ENCODE measurements around the gene ORAI2. TPM values are rescaled to one million over a fixed set of nuclear protein-coding genes. Genes with fewer than 3 reads are reported as not detected.
A peak's percentile ranks its signal among the peaks of the same experiment; 100 is the strongest.
"Not testable (repeated sequence)": the region's sequence is repeated elsewhere in the genome, so short reads cannot be mapped to it uniquely, and the experiment has no call there.

The ORAI2 gene
- total RNA-seq, 2 donors from 2014 or later, result 33.9 to 50.5 TPM

DNA sequence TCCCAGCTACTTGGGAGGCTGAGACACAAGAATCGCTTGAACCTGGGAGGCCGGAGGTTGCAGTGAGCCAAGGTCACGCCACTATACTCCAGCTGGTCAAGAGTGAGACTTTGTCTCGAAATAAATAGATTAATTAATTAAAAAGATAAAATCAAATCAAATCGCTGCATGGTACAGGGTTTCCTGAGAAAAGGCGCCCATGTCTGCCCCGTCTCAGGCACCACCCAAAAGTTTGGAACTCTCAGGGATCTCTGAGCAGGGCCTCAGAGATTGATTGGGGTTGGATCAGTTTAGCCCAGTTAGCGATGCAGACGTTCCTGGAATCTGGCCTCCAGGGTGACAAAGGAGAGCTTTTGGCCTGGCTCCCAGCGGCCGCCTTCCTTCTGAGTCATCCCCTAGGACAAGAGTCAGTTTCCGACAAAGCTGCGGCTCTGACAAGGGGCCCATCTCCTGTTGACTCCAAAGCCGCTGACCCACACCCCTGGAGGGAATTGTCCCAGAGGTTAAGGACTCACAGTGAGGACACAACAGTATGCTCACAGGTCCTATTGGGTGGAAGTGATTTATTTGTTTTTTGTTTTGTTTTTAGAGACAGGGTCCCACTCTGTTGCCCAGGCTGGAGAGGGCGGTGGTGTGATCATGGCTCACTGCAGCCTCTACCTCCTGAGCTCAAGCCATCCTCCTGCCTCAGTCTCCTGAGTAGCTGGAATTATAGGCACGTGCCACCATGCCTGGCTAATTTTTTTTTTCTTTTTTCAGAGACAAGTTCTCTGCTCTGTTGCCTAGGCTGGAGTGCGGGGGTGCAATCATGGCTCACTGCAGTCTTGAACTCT is 6.8 kb downstream of the ORAI2 start:
- Mint-ChIP-seq H3K27me3 (no peaks in the 10 kb centered on the region), H3K4me3 (no peak overlapping the region), H3K4me1 (peaks cover 8% of the 10 kb centered on the region), H3K27ac (no peak overlapping the region), H3K36me3 (ENCODE audit: low read depth) (no peaks in the 10 kb centered on the region)
- DNase-seq, result no peak
- H3K9me3 ChIP-seq (ENCODE audit: control insufficient read depth, low read length, poor library complexity, severe bottlenecking), result no peaks in the 10 kb centered on the region
- ATAC-seq, result no peak

DNA sequence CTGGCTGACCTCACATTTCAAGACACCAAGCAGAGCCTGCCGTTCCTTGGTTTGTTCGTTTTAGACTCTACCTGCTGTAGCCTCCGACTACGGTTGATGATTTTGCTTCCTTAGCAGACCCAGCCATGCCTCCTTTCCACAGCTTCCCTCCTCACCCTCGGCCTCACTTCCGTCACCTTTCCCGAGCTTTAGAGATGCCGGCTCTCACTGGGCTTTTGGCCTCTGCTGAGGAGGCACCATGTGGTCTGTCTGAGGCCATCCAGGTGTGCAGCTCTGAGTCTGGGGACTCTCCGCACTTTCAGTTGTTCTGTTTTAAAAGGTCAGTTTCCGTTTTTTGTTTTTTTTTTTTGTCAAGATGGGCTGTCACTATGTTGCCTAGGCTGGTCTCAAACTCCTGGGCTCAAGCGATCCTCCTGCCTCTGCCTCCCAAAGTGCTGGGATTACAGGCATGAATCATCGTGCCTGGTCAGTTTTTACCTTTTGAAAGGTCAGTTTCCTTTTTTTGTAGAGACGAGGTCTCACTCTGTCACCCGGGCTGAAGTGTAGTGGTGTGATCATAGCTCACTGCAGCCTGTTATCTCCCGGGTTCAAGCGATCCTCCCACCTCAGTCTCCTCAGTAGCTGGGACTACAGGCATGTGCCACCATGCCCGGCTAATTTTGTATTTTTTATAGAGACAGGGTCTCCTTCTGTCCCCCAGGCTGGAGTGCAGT is 11.7 kb downstream of the ORAI2 start:
- Mint-ChIP-seq H3K36me3 (ENCODE audit: low read depth) (no peaks in the 10 kb centered on the region), H3K4me3 (peak overlapping the region; percentile 47), H3K4me1 (peaks cover 5% of the 10 kb centered on the region), H3K27ac (no peak overlapping the region), H3K27me3 (no peaks in the 10 kb centered on the region)
- DNase-seq (no peak), ATAC-seq (peak; percentile 24)
- no peaks in the 10 kb centered on the region for H3K9me3 ChIP-seq (ENCODE audit: control insufficient read depth, low read length, poor library complexity, severe bottlenecking)

DNA sequence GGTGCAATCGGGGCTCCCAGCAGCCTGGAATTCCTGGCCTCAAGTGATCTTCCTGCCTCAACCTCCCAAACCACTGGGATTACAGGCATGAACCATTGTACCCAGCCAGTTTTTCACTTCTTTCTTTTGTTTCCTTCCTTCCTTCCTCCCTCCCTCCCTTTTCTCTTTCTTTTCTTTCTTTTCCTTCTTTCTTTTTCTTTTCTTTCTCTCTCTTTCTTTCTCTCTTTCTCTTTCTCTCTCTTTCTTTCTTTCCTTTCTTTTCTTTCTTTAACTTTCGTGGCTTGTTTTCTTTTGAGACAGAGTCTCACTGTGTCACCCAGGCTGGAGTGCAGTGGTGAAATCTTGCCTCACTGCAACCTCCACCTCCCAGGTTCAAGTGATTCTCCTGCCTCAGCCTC is 12.3 kb downstream of the ORAI2 start:
- H3K36me3 Mint-ChIP-seq (ENCODE audit: low read depth), result no peaks in the 10 kb centered on the region

DNA sequence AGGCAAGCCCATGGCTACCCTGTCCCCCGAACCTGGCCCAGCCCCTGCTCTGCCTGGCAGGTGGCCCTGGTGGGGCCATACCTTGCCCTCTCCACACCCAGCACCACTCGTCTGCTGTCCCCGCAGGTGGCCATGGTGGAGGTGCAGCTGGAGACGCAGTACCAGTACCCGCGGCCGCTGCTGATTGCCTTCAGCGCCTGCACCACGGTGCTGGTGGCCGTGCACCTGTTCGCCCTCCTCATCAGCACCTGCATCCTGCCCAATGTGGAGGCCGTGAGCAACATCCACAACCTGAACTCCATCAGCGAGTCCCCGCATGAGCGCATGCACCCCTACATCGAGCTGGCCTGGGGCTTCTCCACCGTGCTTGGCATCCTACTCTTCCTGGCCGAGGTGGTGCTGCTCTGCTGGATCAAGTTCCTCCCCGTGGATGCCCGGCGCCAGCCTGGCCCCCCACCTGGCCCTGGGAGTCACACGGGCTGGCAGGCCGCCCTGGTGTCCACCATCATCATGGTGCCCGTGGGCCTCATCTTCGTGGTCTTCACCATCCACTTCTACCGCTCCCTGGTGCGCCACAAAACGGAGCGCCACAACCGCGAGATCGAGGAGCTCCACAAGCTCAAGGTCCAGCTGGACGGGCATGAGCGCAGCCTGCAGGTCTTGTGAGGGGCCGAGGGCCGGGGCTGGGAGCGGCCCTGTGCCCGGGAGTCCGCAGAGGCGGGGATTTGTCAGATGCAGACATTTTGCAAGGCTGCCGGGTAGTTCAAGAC is 13.2 kb downstream of the ORAI2 start:
- Mint-ChIP-seq H3K4me1 (peaks cover 9% of the 10 kb centered on the region), H3K27me3 (no peaks in the 10 kb centered on the region), H3K36me3 (ENCODE audit: low read depth) (no peaks in the 10 kb centered on the region), H3K27ac (peak overlapping the region; percentile 77), H3K4me3 (no peak overlapping the region)
- ATAC-seq (no peak), DNase-seq (no peak)
- H3K9me3 ChIP-seq (ENCODE audit: control insufficient read depth, low read length, poor library complexity, severe bottlenecking), result no peaks in the 10 kb centered on the region

More for the DNA sequence above, 12.3 kb downstream of the ORAI2 start:
- H3K4me1 Mint-ChIP-seq, result peaks cover 9% of the 10 kb centered on the region
- peak overlapping the region; percentile 77 for H3K27ac Mint-ChIP-seq
- ATAC-seq (no peak), DNase-seq (no peak)
- no peaks in the 10 kb centered on the region for H3K9me3 ChIP-seq (ENCODE audit: control insufficient read depth, low read length, poor library complexity, severe bottlenecking)
- H3K4me3 Mint-ChIP-seq, result no peak overlapping the region
- H3K27me3 Mint-ChIP-seq, result no peaks in the 10 kb centered on the region

DNA sequence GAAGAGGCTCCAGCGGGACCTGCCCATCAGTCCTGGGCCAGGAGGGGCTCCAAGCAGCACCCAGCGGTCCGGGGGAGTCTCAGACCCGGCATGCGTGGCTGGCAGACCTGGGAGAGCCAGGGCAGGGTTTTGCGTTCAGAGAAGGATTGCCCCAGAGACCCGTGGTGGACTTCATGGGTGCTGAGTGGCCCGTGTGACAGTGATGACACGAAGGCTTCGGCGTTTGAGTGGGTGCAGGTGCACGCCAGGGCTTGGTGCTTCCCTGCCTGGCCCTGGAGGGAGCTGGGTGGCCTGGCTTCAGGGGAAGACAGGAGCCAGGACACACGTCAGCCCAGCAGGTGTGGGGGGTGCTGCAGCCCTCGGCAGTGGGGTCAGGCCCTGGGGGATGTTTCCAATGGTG is 13.9 kb downstream of the ORAI2 start:
- Mint-ChIP-seq H3K4me1 (peaks cover 9% of the 10 kb centered on the region), H3K4me3 (no peak overlapping the region), H3K27ac (peak overlapping the region; percentile 8), H3K36me3 (ENCODE audit: low read depth) (no peaks in the 10 kb centered on the region), H3K27me3 (no peaks in the 10 kb centered on the region)
- no peaks in the 10 kb centered on the region for H3K9me3 ChIP-seq (ENCODE audit: control insufficient read depth, low read length, poor library complexity, severe bottlenecking)
- DNase-seq (no peak), ATAC-seq (no peak)

DNA sequence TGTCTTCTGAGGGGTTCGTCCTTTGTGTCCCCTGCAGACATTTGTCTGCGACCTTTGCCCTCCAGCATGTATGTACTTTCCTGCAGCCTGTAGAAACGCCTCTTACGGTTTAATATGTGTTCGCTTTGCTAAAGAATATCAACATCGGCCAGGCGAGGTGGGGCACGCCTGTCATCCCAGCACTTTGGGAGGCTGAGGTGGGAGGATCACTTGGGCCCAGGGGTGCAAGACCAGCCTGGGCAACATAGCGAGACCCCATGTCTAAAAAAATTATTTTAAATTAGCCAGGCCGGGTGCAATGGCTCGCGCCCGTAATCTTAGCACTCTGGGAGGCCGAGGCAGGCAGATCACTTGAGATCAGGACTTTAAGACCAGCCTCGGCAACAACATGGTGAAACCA is 15.8 kb downstream of the ORAI2 start:
- Mint-ChIP-seq H3K4me1 (peaks cover 9% of the 10 kb centered on the region), H3K36me3 (ENCODE audit: low read depth) (no peaks in the 10 kb centered on the region), H3K27me3 (no peaks in the 10 kb centered on the region), H3K4me3 (no peak overlapping the region), H3K27ac (no peak overlapping the region)
- no peak for ATAC-seq
- H3K9me3 ChIP-seq (ENCODE audit: control insufficient read depth, low read length, poor library complexity, severe bottlenecking), result no peaks in the 10 kb centered on the region
- DNase-seq, result no peak

DNA sequence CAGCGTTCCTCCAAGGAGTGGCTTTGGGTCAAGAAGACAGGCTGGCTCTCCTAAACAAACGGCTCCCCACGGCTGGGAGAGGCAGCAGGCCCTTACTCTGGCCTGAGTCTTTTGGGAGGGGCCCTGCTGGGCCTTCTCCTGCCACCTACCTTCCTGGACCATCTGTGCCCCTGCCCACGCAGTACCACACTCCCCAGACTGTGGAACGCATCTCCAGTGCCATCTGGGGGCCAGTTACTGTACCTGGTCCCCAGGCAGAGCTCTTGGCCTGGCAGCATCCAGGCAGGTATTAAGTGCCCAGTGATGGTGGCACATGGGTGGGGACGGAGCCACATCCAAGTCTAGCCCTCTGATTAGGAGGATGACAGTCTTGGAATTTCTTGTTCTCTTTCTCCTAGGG is 16.9 kb downstream of the ORAI2 start:
- H3K4me1 Mint-ChIP-seq, result peaks cover 9% of the 10 kb centered on the region
- H3K36me3 Mint-ChIP-seq (ENCODE audit: low read depth), result no peaks in the 10 kb centered on the region
- peak overlapping the region; percentile 14 for H3K27ac Mint-ChIP-seq
- H3K27me3 Mint-ChIP-seq, result no peaks in the 10 kb centered on the region
- DNase-seq (peak in 2 of 3 donors; percentile 24 to 46), ATAC-seq (peak; percentile 90)
- H3K4me3 Mint-ChIP-seq, result no peak overlapping the region
- no peaks in the 10 kb centered on the region for H3K9me3 ChIP-seq (ENCODE audit: control insufficient read depth, low read length, poor library complexity, severe bottlenecking)

DNA sequence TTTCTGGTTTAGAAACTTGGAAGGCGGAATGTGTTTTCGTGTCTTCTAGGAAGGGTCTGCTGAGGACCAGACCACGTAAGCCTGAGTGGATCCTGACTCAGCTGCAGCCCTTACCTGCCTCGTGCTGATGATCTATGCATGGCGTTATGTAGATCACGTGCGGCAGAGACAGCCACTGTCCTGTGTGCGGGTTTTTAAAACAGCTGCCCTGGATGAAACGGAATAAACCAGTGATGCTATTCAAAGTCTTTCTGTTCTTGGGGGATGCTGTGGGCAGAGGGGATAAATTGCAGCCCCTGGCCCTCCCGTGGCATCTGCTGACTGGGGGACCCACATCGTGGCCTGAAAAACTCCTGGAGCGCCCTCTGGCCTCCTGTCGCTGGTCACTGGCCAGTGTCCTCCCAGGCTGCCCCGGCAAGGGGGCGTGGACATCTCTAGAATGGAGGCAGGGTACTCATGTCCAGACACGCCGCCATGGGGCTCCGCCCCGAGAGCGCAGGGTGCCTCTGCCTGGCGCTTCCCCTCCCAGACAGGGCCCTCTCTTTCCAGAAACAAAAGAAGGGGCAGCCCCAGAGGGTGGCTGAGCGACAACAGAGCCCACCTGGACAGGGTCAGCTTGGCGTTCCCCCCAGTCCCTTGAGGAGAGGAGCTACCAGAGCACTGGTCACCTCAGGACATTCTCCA is 18.1 kb downstream of the ORAI2 start:
- ATAC-seq (no peak), DNase-seq (no peak)
- no peaks in the 10 kb centered on the region for H3K36me3 Mint-ChIP-seq (ENCODE audit: low read depth)
- H3K9me3 ChIP-seq (ENCODE audit: control insufficient read depth, low read length, poor library complexity, severe bottlenecking), result no peaks in the 10 kb centered on the region
- H3K4me1 Mint-ChIP-seq, result peaks cover 7% of the 10 kb centered on the region
- H3K27me3 Mint-ChIP-seq, result no peaks in the 10 kb centered on the region
- no peak overlapping the region for H3K4me3 Mint-ChIP-seq
- no peak overlapping the region for H3K27ac Mint-ChIP-seq

DNA sequence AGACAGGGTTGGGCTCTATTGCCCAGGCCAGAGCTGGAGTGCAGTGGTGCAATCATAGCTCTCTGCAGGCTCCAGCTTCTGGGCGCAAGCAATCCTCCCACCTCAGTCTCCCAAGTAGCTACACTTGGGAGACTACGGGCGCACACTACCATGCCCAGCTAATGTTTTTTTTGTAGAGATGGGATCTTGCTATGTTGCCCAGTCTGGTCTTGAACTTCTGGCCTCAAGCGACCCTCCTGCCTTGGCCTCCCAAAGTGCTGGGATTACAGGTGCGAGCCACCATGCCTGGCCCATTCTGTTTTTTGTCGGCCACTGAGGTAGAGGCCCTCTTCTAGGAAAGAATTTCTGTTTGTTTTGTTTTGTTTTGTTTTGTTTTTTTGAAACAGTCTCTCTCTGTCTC is 19.1 kb downstream of the ORAI2 start:
- peaks cover 7% of the 10 kb centered on the region for H3K4me1 Mint-ChIP-seq

DNA sequence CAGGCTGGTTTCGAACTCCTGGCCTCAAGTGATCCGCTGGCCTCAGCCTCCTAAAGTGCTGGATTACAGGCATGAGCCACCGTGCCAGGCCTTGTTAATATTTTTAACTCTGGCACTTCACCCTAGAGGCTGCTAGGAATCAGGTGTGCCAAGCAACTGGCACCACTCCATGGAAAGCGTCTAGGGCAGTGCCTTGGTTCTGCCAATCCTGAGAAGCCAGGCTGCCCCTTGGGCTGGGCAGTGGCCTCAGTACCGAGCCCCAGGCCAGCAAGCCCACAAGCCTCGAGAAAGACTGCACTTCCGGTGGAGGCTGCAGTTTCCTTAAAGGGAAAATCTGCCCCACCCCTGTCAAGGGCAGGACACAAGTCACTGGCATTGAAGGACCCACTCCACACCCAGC is 19.9 kb downstream of the ORAI2 start:
- Mint-ChIP-seq H3K27me3 (no peaks in the 10 kb centered on the region), H3K4me1 (peaks cover 7% of the 10 kb centered on the region), H3K27ac (no peak overlapping the region), H3K36me3 (ENCODE audit: low read depth) (no peaks in the 10 kb centered on the region), H3K4me3 (no peak overlapping the region)
- DNase-seq (no peak), ATAC-seq (no peak)
- H3K9me3 ChIP-seq (ENCODE audit: control insufficient read depth, low read length, poor library complexity, severe bottlenecking), result no peaks in the 10 kb centered on the region

More for the DNA sequence above, 19.1 kb downstream of the ORAI2 start:
- Mint-ChIP-seq H3K36me3 (ENCODE audit: low read depth) (no peaks in the 10 kb centered on the region), H3K27me3 (no peaks in the 10 kb centered on the region), H3K4me3 (no peak overlapping the region), H3K27ac (no peak overlapping the region)
- no peaks in the 10 kb centered on the region for H3K9me3 ChIP-seq (ENCODE audit: control insufficient read depth, low read length, poor library complexity, severe bottlenecking)
- no peak for ATAC-seq
- no peak for DNase-seq

DNA sequence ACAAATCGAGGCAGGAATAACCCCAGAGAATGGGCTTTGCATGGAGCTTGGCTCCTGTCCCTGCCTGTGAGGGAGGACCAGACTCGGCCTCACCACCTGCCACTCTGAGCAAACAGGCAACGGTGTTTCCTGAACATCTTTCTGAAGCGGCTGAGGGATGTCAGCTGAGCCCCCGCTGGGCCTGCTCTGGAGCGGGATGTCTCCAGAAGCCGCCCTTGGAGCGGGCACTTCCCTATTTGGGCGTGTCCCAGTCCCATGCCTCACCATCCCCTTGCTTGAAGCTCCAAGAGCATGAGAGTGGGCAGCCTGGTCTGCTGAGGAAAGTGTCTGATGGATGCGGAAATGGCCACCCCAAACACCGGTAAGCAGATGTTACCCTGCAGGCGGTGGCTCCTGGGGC is 21.1 kb downstream of the ORAI2 start:
- DNase-seq (no peak), ATAC-seq (no peak)
- Mint-ChIP-seq H3K27ac (no peak overlapping the region), H3K4me3 (no peak overlapping the region), H3K27me3 (no peaks in the 10 kb centered on the region), H3K4me1 (peaks cover 7% of the 10 kb centered on the region), H3K36me3 (ENCODE audit: low read depth) (no peaks in the 10 kb centered on the region)
- H3K9me3 ChIP-seq (ENCODE audit: control insufficient read depth, low read length, poor library complexity, severe bottlenecking), result no peaks in the 10 kb centered on the region

DNA sequence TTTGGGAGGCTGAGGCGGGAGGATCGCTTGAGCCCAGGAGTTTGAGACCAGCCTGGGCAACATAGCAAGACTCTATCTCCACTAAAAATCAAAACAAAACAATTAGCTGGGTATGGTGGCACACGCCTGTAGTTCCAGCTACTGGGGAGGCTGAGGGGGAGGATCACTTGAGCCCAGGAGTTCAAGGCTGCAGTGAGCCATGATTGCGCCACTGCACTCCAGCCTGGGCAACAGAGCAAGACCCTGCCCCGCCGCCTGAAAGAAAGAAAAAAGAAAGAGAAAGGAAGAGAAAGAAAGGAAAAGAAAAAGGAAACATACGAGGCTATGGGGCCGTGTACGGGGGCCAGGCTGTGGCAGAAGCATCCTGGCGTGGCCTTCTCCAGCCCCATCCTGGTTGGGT is 21.6 kb downstream of the ORAI2 start:
- H3K9me3 ChIP-seq (ENCODE audit: control insufficient read depth, low read length, poor library complexity, severe bottlenecking); H3K27ac Mint-ChIP-seq; H3K4me3 Mint-ChIP-seq; H3K4me1 Mint-ChIP-seq; DNase-seq; H3K36me3 Mint-ChIP-seq (ENCODE audit: low read depth); H3K27me3 Mint-ChIP-seq; ATAC-seq: not testable (repeated sequence)

DNA sequence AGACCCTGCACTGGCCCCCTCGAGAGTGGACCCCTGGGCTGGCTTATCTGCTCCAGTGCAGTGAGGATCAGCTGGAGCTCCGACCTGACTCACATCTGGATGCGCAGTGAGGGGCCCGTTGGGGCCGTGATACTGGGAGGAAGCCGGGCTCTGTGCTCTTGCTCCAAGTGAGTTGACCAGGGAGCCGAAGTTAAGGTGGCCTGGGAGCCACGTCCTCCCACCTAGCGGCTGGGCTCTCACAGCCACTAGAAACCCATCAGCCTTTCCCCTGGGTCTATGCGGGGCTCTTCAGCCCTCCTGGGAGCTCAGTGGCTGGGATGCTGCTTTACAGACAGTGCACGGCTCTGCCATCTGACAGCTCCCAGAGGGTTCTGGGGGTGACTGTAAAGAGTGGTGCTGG is 22.2 kb downstream of the ORAI2 start:
- no peaks in the 10 kb centered on the region for H3K9me3 ChIP-seq (ENCODE audit: control insufficient read depth, low read length, poor library complexity, severe bottlenecking)
- H3K4me3 Mint-ChIP-seq, result no peak overlapping the region
- DNase-seq, result no peak
- no peak overlapping the region for H3K27ac Mint-ChIP-seq
- no peaks in the 10 kb centered on the region for H3K36me3 Mint-ChIP-seq (ENCODE audit: low read depth)
- peaks cover 3% of the 10 kb centered on the region for H3K4me1 Mint-ChIP-seq
- ATAC-seq, result no peak
- no peaks in the 10 kb centered on the region for H3K27me3 Mint-ChIP-seq
